ENCODE measurements around the gene UVRAG. TPM values are rescaled to one million over a fixed set of nuclear protein-coding genes. Genes with fewer than 3 reads are reported as not detected.
A peak's percentile ranks its signal among the peaks of the same experiment; 100 is the strongest.

UVRAG gene
- total and polyA plus RNA-seq, 2 of the 13 experiments (the other 11 are each of a cell fraction or from before 2014, with no cell fraction given), result 9.7 to 17.3 TPM

DNA sequence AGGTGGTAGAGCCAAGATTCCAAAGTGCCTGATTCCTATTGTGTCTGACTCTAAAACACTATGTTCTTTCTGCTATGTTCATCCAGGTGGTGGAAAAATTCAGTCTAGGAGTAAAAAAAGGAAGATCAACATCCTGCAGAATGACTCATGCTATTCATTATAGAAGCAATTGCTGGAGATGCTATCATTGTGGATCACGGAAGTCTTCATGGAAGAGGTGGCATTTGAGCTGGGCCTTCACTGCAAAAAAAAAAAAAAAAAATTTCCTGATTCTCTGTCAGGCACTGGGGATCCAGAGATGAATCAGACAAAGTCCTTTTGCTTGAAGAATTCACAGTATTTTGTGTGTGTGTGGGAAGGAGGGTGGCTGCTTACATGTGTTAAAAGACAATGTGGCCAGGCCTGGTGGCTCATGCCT, 1.4 kb upstream of the UVRAG start (continued):
- TF ChIP-seq, protein P1, sequence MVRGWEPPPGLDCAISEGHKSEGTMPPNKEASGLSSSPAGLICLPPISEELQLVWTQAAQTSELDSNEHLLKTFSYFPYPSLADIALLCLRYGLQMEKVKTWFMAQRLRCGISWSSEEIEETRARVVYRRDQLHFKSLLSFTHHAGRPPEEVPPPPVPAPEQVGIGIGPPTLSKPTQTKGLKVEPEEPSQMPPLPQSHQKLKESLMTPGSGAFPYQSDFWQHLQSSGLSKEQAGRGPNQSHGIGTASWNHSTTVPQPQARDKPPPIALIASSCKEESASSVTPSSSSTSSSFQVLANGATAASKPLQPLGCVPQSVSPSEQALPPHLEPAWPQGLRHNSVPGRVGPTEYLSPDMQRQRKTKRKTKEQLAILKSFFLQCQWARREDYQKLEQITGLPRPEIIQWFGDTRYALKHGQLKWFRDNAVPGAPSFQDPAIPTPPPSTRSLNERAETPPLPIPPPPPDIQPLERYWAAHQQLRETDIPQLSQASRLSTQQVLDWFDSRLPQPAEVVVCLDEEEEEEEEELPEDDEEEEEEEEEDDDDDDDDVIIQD (CRISPR knock-in tag; IDR thresholded peaks at IDR 0.05; ENCODE audit: low read depth), result no peak
- TF ChIP-seq, protein P2, sequence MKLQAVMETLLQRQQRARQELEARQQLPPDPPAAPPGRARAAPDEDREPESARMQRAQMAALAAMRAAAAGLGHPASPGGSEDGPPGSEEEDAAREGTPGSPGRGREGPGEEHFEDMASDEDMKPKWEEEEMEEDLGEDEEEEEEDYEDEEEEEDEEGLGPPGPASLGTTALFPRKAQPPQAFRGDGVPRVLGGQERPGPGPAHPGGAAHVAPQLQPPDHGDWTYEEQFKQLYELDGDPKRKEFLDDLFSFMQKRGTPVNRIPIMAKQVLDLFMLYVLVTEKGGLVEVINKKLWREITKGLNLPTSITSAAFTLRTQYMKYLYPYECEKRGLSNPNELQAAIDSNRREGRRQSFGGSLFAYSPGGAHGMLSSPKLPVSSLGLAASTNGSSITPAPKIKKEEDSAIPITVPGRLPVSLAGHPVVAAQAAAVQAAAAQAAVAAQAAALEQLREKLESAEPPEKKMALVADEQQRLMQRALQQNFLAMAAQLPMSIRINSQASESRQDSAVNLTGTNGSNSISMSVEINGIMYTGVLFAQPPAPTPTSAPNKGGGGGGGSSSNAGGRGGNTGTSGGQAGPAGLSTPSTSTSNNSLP (IDR thresholded peaks at IDR 0.05; ENCODE audit: low read depth, low read length), result peak; percentile 44; the same call in 1 of the 2 replicates
- TF ChIP-seq, protein P3, sequence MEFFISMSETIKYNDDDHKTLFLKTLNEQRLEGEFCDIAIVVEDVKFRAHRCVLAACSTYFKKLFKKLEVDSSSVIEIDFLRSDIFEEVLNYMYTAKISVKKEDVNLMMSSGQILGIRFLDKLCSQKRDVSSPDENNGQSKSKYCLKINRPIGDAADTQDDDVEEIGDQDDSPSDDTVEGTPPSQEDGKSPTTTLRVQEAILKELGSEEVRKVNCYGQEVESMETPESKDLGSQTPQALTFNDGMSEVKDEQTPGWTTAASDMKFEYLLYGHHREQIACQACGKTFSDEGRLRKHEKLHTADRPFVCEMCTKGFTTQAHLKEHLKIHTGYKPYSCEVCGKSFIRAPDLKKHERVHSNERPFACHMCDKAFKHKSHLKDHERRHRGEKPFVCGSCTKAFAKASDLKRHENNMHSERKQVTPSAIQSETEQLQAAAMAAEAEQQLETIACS (CRISPR knock-in tag; IDR thresholded peaks at IDR 0.05), result no peak
- TF ChIP-seq CBX5 (CRISPR knock-in tag; IDR thresholded peaks at IDR 0.05; ENCODE audit: borderline replicate concordance) (no peak), RCOR2 (CRISPR knock-in tag; IDR thresholded peaks at IDR 0.05) (0 out of 2 replicates have a peak, but pooled peaks have one; percentile 49), ZNF101 (CRISPR knock-in tag; IDR thresholded peaks at IDR 0.05; ENCODE audit: borderline replicate concordance, low read depth) (no peak), ZNF614 (CRISPR knock-in tag; IDR thresholded peaks at IDR 0.05; ENCODE audit: borderline replicate concordance) (no peak), ZSCAN12 (CRISPR knock-in tag; IDR thresholded peaks at IDR 0.05) (no peak), REXO4 (CRISPR knock-in tag; IDR thresholded peaks at IDR 0.05; ENCODE audit: borderline replicate concordance) (no peak)
- TF ChIP-seq, protein P4, sequence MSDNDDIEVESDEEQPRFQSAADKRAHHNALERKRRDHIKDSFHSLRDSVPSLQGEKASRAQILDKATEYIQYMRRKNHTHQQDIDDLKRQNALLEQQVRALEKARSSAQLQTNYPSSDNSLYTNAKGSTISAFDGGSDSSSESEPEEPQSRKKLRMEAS (IDR thresholded peaks at IDR 0.05), result peak; percentile 27; the same call in 1 of the 2 replicates

Measured in HepG2 (cell line).